ENCODE results near the gene PACRG.
"Not testable (repeated sequence)": the region's sequence is repeated elsewhere in the genome, so short reads cannot be mapped to it uniquely, and the experiment has no call there.

PACRG gene

GRCh38 chr6:162951164-162951743 is 223.5 kb downstream of the PACRG start:
- DNase-seq: no peak

- no peak for DNase-seq
These were observed 224.6 kb downstream of the PACRG start for GRCh38 chr6:162952423-162952822.

GRCh38 chr6:162957062-162957461 is 229.3 kb downstream of the PACRG start:
- no peak for DNase-seq

GRCh38 chr6:162960679-162961457 is 233.1 kb downstream of the PACRG start:
- DNase-seq: no peak

GRCh38 chr6:162962093-162962492 is 234.3 kb downstream of the PACRG start:
- no peak for DNase-seq

- DNase-seq: no peak
These were observed 236.1 kb downstream of the PACRG start for GRCh38 chr6:162963861-162964260.

- no peak for DNase-seq
These were observed 236.8 kb downstream of the PACRG start for GRCh38 chr6:162964488-162965140.

- no peak for DNase-seq
These were observed 237.6 kb downstream of the PACRG start for GRCh38 chr6:162965366-162965765.

- no peak for DNase-seq
These were observed 242.5 kb downstream of the PACRG start for GRCh38 chr6:162970246-162970645.

GRCh38 chr6:162971356-162971755 is 243.6 kb downstream of the PACRG start:
- no peak for DNase-seq

GRCh38 chr6:162973151-162973872 is 245.5 kb downstream of the PACRG start:
- DNase-seq: no peak

- DNase-seq: no peak
These were observed 246.2 kb downstream of the PACRG start for GRCh38 chr6:162973980-162974379.

GRCh38 chr6:162974685-162975084 is 246.9 kb downstream of the PACRG start:
- DNase-seq: no peak

- no peak for DNase-seq
These were observed 248.4 kb downstream of the PACRG start for GRCh38 chr6:162976141-162976540.

- not testable (repeated sequence) for DNase-seq
These were observed 255.5 kb downstream of the PACRG start for GRCh38 chr6:162983234-162983633.

- no peak for DNase-seq
These were observed 271.0 kb downstream of the PACRG start for GRCh38 chr6:162998777-162999176.

GRCh38 chr6:162999575-163000285 is 272.0 kb downstream of the PACRG start:
- DNase-seq: no peak

GRCh38 chr6:163001330-163001729 is 273.6 kb downstream of the PACRG start:
- no peak for DNase-seq

- no peak for DNase-seq
These were observed 280.4 kb downstream of the PACRG start for GRCh38 chr6:163008186-163008585.

GRCh38 chr6:163008626-163009025 is 280.9 kb downstream of the PACRG start:
- no peak for DNase-seq

- DNase-seq: no peak
These were observed 282.4 kb downstream of the PACRG start for GRCh38 chr6:163010145-163010544.

- no peak for DNase-seq
These were observed 287.0 kb downstream of the PACRG start for GRCh38 chr6:163014736-163015135.

- no peak for DNase-seq
These were observed 290.0 kb downstream of the PACRG start for GRCh38 chr6:163017801-163018200.

Data from central memory CD4-positive, alpha-beta T cell (primary cell).